Measurements from ENCODE around the gene MAP6.
"Not testable (repeated sequence)": the region's sequence is repeated elsewhere in the genome, so short reads cannot be mapped to it uniquely, and the experiment has no call there.

Gene MAP6

GRCh38 chr11:75592715-75593114, 76.1 kb downstream of the MAP6 start:
- in situ Hi-C loops (cut with HindIII; ENCODE audit: low pct_unique_long_range_greater_than_20kb, low sequenced_read_pairs), result no loop called here
- DNase-seq (ENCODE audit: low read depth in 1 of 2, low spot score in 1 of 2), result no peak
- TF ChIP-seq JUND (IDR thresholded peaks at IDR 0.05; ENCODE audit: low read depth), result no peak

GRCh38 chr11:75591966-75592365, 76.9 kb downstream of the MAP6 start:
- no peak for TF ChIP-seq JUND (IDR thresholded peaks at IDR 0.05; ENCODE audit: low read depth)
- DNase-seq (ENCODE audit: low read depth in 1 of 2, low spot score in 1 of 2), result no peak
- in situ Hi-C loops (cut with HindIII; ENCODE audit: low pct_unique_long_range_greater_than_20kb, low sequenced_read_pairs), result no loop called here

GRCh38 chr11:75591371-75591770, 77.5 kb downstream of the MAP6 start:
- no peak for TF ChIP-seq JUND (IDR thresholded peaks at IDR 0.05; ENCODE audit: low read depth)

DNA sequence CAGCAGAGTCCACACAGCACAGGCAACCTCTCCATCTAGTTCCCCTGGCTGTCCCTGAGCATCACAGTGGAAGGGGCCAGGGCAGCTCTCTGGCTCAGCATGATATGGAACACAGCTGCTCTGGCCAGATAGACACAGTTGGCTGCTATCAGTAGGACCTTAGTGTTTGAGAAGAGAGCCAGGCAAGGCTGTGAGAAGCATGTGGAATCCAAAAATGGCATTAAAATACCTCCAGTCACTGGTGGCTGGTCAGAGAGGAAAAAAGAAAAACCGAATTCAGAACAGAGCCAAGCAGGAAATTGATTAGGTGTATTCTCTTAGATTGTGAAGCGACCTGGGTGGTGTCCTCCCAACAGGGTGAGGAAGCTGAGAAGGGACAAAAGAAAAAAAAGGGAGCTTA, 78.9 kb downstream of the MAP6 start:
- in situ Hi-C loops (cut with HindIII; ENCODE audit: low pct_unique_long_range_greater_than_20kb, low sequenced_read_pairs), result no loop called here
- TF ChIP-seq JUND (IDR thresholded peaks at IDR 0.05; ENCODE audit: low read depth), result no peak
- no peak for DNase-seq (ENCODE audit: low read depth in 1 of 2, low spot score in 1 of 2)

More at GRCh38 chr11:75591371-75591770, 77.5 kb downstream of the MAP6 start:
- no peak for DNase-seq (ENCODE audit: low read depth in 1 of 2, low spot score in 1 of 2)
- in situ Hi-C loops (cut with HindIII; ENCODE audit: low pct_unique_long_range_greater_than_20kb, low sequenced_read_pairs), result no loop called here

DNA sequence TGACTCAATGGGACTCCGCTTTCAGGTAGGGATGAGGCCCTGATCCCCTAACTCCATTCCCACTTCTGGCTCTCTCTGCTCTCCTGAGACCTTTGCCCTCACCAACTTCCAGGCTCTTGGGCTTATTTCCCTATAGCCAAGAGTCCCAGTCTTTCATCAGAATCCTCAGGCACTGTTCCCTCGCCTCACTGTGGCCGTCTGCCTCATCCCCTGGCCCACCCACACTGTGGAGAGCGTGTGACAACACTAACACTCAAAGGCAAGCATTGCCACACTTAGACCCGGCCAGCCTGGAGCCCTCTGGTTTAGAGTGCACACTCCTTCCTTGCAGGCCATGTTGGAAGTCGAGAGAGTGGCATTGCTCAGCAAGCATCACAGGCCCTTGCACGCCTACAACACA, 79.8 kb downstream of the MAP6 start:
- no peak for DNase-seq (ENCODE audit: low read depth in 1 of 2, low spot score in 1 of 2)
- in situ Hi-C loops (cut with HindIII; ENCODE audit: low pct_unique_long_range_greater_than_20kb, low sequenced_read_pairs), result no loop called here
- no peak for TF ChIP-seq JUND (IDR thresholded peaks at IDR 0.05; ENCODE audit: low read depth)

- TF ChIP-seq JUND (IDR thresholded peaks at IDR 0.05; ENCODE audit: low read depth), result no peak
- DNase-seq (ENCODE audit: low read depth in 1 of 2, low spot score in 1 of 2), result no peak
- in situ Hi-C loops (cut with HindIII; ENCODE audit: low pct_unique_long_range_greater_than_20kb, low sequenced_read_pairs), result no loop called here
Observed at GRCh38 chr11:75588051-75588481, 80.8 kb downstream of the MAP6 start.

- no peak for TF ChIP-seq JUND (IDR thresholded peaks at IDR 0.05; ENCODE audit: low read depth)
- in situ Hi-C loops (cut with HindIII; ENCODE audit: low pct_unique_long_range_greater_than_20kb, low sequenced_read_pairs), result no loop called here
- no peak for DNase-seq (ENCODE audit: low read depth in 1 of 2, low spot score in 1 of 2)
Observed at GRCh38 chr11:75586395-75586794, 82.4 kb downstream of the MAP6 start.

DNA sequence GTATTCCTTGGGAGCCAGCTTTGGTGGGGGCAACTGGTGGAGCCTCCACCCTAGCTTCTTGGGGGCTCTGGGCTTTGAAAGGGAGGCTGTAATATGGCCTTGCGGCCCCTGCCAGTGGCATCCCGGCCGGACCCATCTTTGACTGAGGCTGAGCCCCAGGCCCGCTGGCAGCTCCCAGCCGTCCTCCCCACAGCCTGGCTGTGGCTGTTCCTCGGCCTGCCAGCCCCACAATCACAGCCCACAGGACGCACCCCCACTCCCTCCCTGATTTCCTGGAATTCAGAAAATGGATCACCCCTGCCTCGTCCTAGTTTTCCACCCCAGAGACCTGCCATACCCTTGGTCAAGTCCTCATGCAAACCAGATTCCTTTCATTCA, 83.6 kb downstream of the MAP6 start:
- no peak for DNase-seq (ENCODE audit: low read depth in 1 of 2, low spot score in 1 of 2)
- TF ChIP-seq JUND (IDR thresholded peaks at IDR 0.05; ENCODE audit: low read depth), result no peak
- in situ Hi-C loops (cut with HindIII; ENCODE audit: low pct_unique_long_range_greater_than_20kb, low sequenced_read_pairs), result no loop called here

DNA sequence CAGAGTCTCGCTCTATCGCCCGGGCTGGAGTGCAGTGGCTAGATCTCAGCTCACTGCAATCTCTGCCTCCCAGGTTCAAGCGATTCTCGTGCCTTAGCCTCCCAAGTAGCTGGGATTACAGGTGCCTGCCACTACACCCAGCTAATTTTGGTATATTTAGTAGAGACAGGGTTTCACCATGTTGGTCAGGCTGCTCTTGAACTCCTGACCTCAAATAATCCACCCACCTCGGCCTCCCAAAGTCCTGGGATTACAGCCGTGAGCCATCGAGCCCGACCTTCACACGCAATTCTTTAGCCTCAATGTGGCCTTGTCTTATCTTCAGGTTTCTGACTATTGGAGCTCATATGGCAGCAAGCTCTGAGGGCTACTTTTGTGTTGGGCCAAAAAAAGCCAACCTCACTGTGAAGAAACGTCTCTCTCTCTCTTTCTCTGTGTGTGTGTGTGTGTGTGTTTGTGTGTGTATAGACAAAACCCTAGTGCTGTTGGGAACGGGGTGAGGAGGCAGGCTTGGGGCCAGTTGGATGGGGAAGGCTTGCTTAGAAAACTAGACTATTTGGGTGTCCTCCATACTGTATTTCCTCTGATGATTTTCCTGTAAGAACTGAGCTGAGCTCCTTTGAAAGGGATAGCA, 84.1 kb downstream of the MAP6 start:
- in situ Hi-C loops (cut with HindIII; ENCODE audit: low pct_unique_long_range_greater_than_20kb, low sequenced_read_pairs); DNase-seq (ENCODE audit: low read depth in 1 of 2, low spot score in 1 of 2): not testable (repeated sequence)

DNA sequence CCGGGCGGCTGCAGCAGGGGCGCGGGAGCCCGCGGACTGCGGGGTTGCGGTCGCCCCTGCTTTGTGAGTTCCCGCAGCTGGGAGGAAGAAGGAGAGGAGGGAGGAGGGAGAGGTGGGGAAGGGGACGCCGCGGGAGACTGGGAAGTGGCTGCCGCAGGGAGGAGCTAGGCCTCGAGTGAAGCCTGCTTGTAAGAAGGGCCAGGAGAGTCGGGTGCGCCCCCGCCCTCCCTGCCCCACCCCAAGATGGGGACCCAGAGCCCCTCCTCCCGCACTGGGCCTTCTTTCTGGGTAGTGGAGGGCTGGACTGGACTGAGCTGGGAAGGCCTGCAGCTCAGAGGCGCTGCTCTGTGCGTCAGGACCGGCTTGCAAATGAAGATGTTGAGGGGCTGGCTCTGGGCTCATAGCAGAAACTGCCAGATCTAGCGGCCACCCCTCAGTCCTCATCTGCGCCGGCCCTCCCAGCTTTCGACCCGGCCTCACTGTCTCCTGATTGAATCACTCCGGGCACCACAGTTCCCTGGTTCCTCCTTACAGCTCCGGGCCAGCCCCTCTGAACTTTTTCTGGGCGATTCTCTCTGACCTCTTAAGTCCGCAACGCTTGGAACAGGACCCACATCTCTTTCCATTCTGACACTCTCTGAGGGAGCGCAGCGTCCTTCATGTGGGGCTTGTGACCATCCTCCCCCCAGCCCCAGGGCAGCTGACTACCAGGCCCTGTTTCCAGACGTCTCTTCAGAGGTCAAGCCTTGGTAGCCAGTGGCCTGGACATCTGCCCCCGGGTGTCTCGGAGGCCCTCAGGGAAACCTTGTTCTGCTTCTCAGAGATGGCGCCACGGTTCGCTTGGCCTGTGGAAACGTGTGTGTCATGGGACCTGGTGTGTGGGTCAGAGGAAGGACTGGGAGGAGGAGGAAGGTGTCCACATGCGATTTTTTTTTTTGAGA, 84.8 kb downstream of the MAP6 start:
- no peak for TF ChIP-seq JUND (IDR thresholded peaks at IDR 0.05; ENCODE audit: low read depth)
- in situ Hi-C loops (cut with HindIII; ENCODE audit: low pct_unique_long_range_greater_than_20kb, low sequenced_read_pairs), result no loop called here
- peak in 1 of 2 experiments; percentile 41 for DNase-seq (ENCODE audit: low read depth in 1 of 2, low spot score in 1 of 2)

- TF ChIP-seq JUND (IDR thresholded peaks at IDR 0.05; ENCODE audit: low read depth), result no peak
- in situ Hi-C loops (cut with HindIII; ENCODE audit: low pct_unique_long_range_greater_than_20kb, low sequenced_read_pairs), result no loop called here
- peak; percentile 72 to 92 for DNase-seq (ENCODE audit: low read depth in 1 of 2, low spot score in 1 of 2)
Observed at GRCh38 chr11:75582895-75583717, 85.7 kb downstream of the MAP6 start.

DNA sequence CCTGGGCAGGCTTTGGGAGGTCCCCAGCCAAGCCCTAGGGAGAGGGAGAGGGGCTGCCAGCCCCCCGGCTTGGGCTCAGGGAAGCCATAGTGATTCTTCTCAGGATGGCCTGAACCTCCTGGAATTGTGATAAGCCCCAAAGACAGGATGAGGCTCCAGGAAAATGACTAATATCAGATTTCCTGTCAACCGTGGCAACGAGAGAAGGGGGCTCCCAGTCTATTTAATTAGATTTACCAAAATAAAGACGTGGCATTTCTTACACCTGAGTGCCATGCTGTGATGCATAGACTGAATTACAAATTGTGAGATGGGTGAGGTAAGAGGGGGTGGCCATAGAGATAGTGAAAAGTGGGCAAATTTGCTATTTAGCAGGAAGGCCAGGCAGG, 86.3 kb downstream of the MAP6 start:
- in situ Hi-C loops (cut with HindIII; ENCODE audit: low pct_unique_long_range_greater_than_20kb, low sequenced_read_pairs), result no loop called here
- DNase-seq (ENCODE audit: low read depth in 1 of 2, low spot score in 1 of 2), result no peak
- no peak for TF ChIP-seq JUND (IDR thresholded peaks at IDR 0.05; ENCODE audit: low read depth)

- in situ Hi-C loops (cut with HindIII; ENCODE audit: low pct_unique_long_range_greater_than_20kb, low sequenced_read_pairs), result no loop called here
- TF ChIP-seq JUND (IDR thresholded peaks at IDR 0.05; ENCODE audit: low read depth), result no peak
- no peak for DNase-seq (ENCODE audit: low read depth in 1 of 2, low spot score in 1 of 2)
Observed at GRCh38 chr11:75579841-75580240, 89.0 kb downstream of the MAP6 start.

Measured in T47D (cell line).